Activated naive CD4-positive, alpha-beta T cell (primary cell): Measurements from ENCODE around the gene CCNJ.
A peak's percentile ranks its signal among the peaks of the same experiment; 100 is the strongest.
"Not testable (repeated sequence)": the region's sequence is repeated elsewhere in the genome, so short reads cannot be mapped to it uniquely, and the experiment has no call there.

Source experiments
- DNase-seq, 4 experiments: peaks; one replicate each; lab custom pipeline; 2025; lab: John Stamatoyannopoulos, UW

The CCNJ gene, protein sequence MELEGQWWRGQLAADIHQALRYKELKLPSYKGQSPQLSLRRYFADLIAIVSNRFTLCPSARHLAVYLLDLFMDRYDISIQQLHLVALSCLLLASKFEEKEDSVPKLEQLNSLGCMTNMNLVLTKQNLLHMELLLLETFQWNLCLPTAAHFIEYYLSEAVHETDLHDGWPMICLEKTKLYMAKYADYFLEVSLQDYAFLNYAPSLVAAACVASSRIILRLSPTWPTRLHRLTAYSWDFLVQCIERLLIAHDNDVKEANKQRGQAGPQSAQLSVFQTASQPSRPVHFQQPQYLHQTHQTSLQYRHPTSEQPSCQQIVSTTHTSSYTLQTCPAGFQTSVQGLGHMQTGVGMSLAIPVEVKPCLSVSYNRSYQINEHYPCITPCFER

GRCh38 chr10:96043033-96043892 lies at the start of gene CCNJ:
TSS of gene CCNJ (plus strand) at chr10:96043583. CDS start at chr10:96044394, 811 bp downstream.
- peak; percentile 56 to 75 (median 60) for DNase-seq

- not testable (repeated sequence) for DNase-seq
Measured at GRCh38 chr10:95994376-95994775, 49.0 kb upstream of the CCNJ start.

GRCh38 chr10:95998255-95998784 lies 45.1 kb upstream of the CCNJ start:
- DNase-seq: no peak

DNA sequence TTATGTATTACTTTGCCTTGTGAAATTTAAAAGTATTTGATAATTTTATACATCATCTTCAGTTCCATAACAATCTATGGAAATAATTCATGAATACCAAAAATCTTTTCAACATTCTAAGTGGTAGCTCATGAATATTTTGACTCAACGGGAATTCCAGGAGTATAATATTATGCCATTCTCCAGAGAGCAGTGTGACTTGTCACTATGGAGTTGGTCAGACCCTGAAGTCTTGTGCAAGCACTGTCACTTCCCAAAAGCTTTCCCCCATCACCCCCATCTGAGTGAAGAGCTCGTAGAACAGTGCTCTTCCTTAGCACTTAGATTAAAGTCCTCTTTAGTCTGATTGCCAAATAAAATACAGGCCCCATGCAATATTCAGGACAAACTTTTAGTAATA lies 29.4 kb upstream of the CCNJ start:
- DNase-seq: no peak

GRCh38 chr10:96014473-96015102 lies 28.8 kb upstream of the CCNJ start:
- no peak for DNase-seq

DNA sequence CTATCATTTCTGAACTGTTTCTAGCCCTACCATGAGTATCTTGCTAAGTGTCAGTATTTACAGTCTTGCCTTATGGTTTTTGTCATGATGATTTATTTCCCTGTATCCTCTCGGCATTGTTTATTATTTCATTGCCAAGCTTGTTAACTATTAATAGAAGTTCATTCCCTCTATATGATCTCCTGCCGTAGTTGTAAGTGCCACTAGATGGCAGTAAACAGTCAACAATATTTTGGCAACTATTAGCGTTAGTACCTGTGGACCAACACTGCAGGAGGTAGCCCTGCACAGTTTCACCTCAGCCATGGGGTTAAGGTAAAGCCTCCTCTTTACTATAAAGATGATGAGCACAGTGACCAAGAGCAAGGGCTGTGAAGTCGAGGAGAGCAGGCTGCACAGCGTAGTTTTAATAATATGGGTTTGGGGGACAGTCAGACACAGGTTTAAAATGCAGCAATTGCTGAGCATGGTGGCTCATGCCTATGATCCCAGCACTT lies 26.1 kb upstream of the CCNJ start:
- no peak for DNase-seq

- DNase-seq: no peak
Measured at GRCh38 chr10:96021332-96021731, 22.1 kb upstream of the CCNJ start.

DNA sequence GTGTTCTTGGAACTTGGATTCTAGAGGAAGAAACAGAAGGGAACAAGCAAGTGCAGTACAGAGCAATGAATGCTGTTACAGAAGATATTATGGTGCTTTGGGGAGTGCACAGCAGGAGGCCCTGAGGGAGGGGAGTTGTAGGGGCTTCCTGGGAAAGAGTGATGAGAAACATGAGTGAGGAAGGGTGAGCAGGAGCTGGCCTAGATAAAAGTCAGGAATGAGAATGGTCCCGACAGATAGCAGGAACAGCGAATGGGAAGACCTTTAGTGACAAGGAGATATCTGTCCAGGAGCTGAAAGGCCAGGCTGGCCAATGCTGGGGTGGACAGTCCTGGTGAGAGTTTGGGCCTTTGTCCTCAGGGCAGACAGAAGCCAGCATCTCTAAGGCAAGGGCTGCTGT lies 20.6 kb upstream of the CCNJ start:
- DNase-seq: no peak

GRCh38 chr10:96023168-96023567 lies 20.2 kb upstream of the CCNJ start:
- DNase-seq: no peak

- DNase-seq: no peak
Measured at GRCh38 chr10:96025566-96025965, 17.8 kb upstream of the CCNJ start.

DNA sequence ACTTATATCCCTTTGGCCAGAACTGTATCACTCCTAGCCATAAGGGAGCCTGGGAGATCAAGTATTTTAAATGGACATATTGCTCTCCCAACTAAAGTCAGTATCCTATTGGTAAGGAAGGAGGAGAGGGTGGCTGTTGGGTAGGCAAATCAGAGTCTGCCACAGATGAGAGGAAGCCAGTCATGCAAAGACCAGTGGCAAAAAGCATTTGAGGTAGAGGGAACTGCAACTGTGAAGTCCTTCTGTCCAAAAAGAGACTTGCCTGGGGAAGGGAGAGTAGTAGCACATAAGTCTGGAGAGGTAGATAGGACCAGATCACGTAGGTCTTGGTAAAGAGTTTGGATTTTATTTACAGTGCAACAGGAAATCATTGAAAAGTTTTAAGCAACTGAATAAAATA lies 8.8 kb upstream of the CCNJ start:
- no peak for DNase-seq

DNA sequence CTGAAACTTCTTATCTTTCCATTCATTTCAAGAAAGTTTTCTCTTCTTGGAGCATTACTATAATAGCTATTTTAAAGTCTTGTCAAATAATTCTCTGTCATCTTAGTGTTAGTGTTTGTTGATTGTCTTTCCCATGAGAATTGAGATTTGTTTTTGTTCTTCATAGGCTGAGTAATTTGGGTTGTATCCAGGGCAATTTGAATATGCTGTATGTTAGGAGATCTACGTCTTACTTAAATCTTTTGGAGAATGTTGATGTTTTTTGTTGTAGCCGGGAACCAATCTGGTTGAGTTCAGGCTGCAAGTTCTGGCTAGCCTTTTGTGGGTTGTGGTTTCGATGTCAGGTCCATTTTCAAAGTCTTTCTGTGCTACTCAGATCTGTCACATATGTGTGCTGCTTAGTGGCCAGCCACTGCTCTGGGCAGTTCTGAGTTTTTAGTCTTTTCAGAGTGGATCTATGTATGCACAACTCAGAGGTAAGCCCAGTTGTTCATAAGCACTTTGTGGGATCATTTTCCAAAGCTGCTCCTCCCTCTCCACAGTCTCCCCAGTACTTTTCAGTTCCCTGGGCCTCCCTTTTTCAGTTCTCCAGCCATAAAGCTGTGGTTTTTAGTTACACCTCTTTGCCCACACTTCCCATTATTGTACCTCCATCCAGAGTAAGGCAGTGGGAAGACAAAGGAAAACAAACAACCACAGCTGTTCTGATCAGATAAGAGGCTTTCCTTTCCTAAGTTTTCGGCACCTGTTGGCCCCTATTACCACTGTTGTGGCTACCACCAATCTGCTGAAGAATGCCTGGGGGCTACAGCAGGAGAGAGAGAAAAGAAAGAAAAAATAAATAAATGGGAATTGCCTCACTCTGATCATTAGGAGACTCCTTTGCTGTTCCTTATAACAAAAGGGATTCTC lies 4.7 kb upstream of the CCNJ start:
- no peak for DNase-seq

- DNase-seq: no peak
Measured at GRCh38 chr10:96041146-96041545, 2.2 kb upstream of the CCNJ start.

GRCh38 chr10:96043893-96044715 lies 721 bp downstream of the CCNJ start:
- DNase-seq: peak; percentile 15 to 49 (median 28)

DNA sequence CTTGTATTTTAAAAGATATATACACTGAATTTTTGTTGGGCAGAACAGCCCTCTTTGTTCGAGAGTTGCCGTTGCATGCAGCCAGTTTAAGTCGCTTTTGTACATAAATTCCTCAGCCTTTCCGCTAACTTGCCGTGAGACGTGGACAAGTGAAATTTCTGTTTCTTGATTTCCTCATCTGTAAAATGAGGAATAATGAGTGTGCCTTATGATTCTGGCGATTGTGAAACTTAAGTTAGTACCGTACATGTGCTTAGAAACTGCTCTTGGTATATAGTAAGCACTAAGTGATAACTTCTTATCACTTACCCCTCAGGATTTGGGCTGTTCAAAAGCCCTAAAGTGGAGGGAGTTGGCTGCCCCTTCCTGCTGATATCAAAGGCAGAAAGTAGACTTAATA lies 1.4 kb downstream of the CCNJ start:
- no peak for DNase-seq

DNA sequence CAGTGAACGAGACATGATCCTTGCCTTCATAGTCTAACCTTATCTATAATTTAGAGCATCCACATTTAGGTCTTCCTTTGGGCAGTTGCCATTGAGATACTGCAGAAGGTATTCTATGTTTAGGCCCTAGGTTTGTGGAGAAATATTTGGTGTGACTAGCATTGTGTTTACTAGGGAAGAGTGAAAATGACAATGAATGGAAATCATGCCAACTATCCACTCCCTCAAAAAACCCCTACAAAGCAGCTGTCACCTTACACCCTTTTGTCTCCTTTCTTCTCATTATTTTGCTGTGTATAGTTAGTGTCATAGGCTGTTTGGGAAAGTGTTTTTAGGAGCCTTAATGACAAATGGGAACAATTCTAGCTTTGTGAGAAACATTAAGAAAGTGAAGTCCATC lies 3.2 kb downstream of the CCNJ start:
- no peak for DNase-seq

GRCh38 chr10:96047004-96047649 lies 3.7 kb downstream of the CCNJ start:
- DNase-seq: no peak

- not testable (repeated sequence) for DNase-seq
Measured at GRCh38 chr10:96047925-96048324, 4.5 kb downstream of the CCNJ start.

DNA sequence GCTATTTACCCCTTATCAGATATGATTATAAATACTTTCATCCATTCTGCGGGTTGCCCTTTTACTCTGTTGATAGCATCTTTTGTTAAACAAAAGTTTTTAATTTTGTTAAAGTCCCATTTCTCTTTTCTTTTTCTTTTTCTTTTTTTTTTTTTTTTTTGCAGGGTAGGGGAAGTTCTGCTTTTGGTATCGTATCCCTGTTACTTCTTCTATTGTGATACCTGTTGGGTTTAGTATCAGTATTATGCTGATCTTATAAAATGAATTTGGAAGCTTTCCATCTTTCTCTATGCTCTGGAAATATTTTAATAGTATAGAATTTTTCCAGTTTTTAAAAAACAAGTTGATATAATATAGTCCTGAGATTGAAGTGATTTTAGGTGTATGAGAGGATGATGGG lies 6.0 kb downstream of the CCNJ start:
- no peak for DNase-seq

DNA sequence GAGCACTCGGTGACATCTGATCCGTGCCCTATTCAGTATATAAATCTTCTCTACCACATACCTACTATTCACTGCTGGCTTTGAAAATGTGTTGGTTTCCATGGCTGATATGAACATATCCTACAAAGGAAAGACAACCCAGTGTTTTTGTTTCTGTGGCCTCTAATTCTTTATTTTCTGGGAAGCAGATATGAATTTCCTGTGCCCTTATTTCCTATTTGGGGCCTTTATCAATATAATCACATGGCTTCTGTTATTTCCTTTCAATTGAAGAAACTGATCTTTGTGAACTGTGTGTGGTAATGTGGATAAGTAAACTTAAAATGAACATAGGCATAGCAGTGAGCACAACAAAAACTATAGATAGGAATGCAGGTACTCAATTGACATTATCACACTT lies 10.6 kb downstream of the CCNJ start:
- no peak for DNase-seq
